IMR-90 (cell line): Measurements from ENCODE around the gene STAC. TPM values are rescaled to one million over a fixed set of nuclear protein-coding genes. Genes with fewer than 3 reads are reported as not detected.

ENCODE experiments used
- ATAC-seq: fragments of 200-7000 bp; cut with Tn5 transposase; 2 replicates; pipeline ENCODE4 v1.9.1; 2020; ENCODE audit warnings: low read depth, mild to moderate bottlenecking, moderate library complexity
- BruUV-seq: library from RNA; stranded (reverse); fragments of 400-500 nt; replicated peaks from 2 replicates; lab custom pipeline; 2021; lab: Mats Ljungman, UMichigan
- CTCF ChIA-PET: fragments of 300-600 bp; formaldehyde crosslinking; extraction: SDS; loops from one replicate; lab custom pipeline; 2021; ENCODE audit warnings: antibody characterized with exemption; lab: Yijun Ruan, JAX
- POLR2A ChIA-PET: fragments of 300-600 bp; sonication (Branson Sonifier 250); formaldehyde crosslinking; loops from one replicate; lab custom pipeline; 2022; ENCODE audit warnings: antibody characterized with exemption; ENCODE audit not compliant: unreplicated experiment; lab: Charles Lee
- DNase-seq: peaks from one replicate; pipeline ENCODE4 v3.0.0; 2013
- H2AFZ ChIP-seq: replicated peaks from 2 replicates; pipeline ENCODE3; 2013; ENCODE audit warnings: low read length, mild to moderate bottlenecking; ENCODE audit not compliant: poor library complexity
- H2AK5ac ChIP-seq: 2 replicates; pipeline ENCODE4 v1.6.1; 2013; ENCODE audit warnings: low read depth, low read length, inconsistent platforms
- H2AK9ac ChIP-seq: replicated peaks from 2 replicates; pipeline ENCODE3; 2013; ENCODE audit warnings: mild to moderate bottlenecking, low read depth, low read length, moderate library complexity; ENCODE audit not compliant: poor library complexity
- H2BK120ac ChIP-seq: 2 replicates; pipeline ENCODE4 v1.6.1; 2013; ENCODE audit warnings: low read depth, low read length, inconsistent platforms
- H2BK15ac ChIP-seq: 3 replicates; pipeline ENCODE4 v1.6.1; 2013; ENCODE audit warnings: low read depth, low read length, inconsistent platforms
- H2BK20ac ChIP-seq: 2 replicates; pipeline ENCODE4 v1.6.1; 2013; ENCODE audit warnings: low read depth, mild to moderate bottlenecking, inconsistent platforms, low read length, moderate library complexity
- H2BK5ac ChIP-seq: 2 replicates; pipeline ENCODE4 v1.6.1; 2013; ENCODE audit warnings: mild to moderate bottlenecking, low read depth, low read length, inconsistent platforms; ENCODE audit not compliant: poor library complexity, severe bottlenecking
- H3K14ac ChIP-seq: replicated peaks from 2 replicates; pipeline ENCODE4 v1.6.1; 2013; ENCODE audit warnings: low read depth, low read length, inconsistent platforms
- H3K18ac ChIP-seq: 2 replicates; pipeline ENCODE4 v1.6.1; 2013; ENCODE audit warnings: low read depth, low read length, control low read depth
- H3K23ac ChIP-seq: 2 replicates; pipeline ENCODE4 v1.6.1; 2013; ENCODE audit warnings: low read depth, low read length, inconsistent platforms
- H3K27ac ChIP-seq: 2 replicates; pipeline ENCODE4 v1.5.1; 2013; ENCODE audit warnings: mild to moderate bottlenecking, control low read depth, low read length; ENCODE audit not compliant: insufficient read depth
- H3K27me3 ChIP-seq: 2 replicates; pipeline ENCODE4 v1.6.1; 2013; ENCODE audit warnings: low read length; ENCODE audit not compliant: control insufficient read depth, insufficient read depth
- H3K36me3 ChIP-seq: 2 replicates; pipeline ENCODE4 v1.6.1; 2013; ENCODE audit warnings: low read length, mixed read lengths; ENCODE audit not compliant: control insufficient read depth, insufficient read depth
- H3K4ac ChIP-seq: 2 replicates; pipeline ENCODE4 v1.6.1; 2013; ENCODE audit warnings: low read depth, low read length, inconsistent platforms
- H3K4me1 ChIP-seq: 2 replicates; pipeline ENCODE4 v1.6.1; 2013; ENCODE audit warnings: low read length, mixed read lengths; ENCODE audit not compliant: control insufficient read depth, insufficient read depth
- H3K4me2 ChIP-seq: 2 replicates; pipeline ENCODE4 v1.6.1; 2013; ENCODE audit warnings: low read depth, mild to moderate bottlenecking, control low read depth, low read length, moderate library complexity
- H3K4me3 ChIP-seq: 2 replicates; pipeline ENCODE4 v1.5.1; 2013; ENCODE audit warnings: low read depth, mild to moderate bottlenecking, control low read depth, low read length, moderate library complexity; ENCODE audit not compliant: insufficient read depth
- H3K56ac ChIP-seq: 2 replicates; pipeline ENCODE4 v1.6.1; 2013; ENCODE audit warnings: low read length, inconsistent platforms; ENCODE audit not compliant: insufficient read depth; ENCODE audit errors: extremely low read depth
- H3K79me1 ChIP-seq, 2 experiments: 2 replicates each; pipeline ENCODE4 v1.6.1; 2013; ENCODE audit warnings: low read length in 2 of 2, inconsistent platforms in 1 of 2, low read depth in 1 of 2
- H3K9ac ChIP-seq: 2 replicates; pipeline ENCODE4 v1.6.1; 2013; ENCODE audit warnings: low read depth, low read length, control low read depth
- H3K9me1 ChIP-seq: 2 replicates; pipeline ENCODE4 v1.6.1; 2013; ENCODE audit warnings: low read length, inconsistent platforms; ENCODE audit not compliant: insufficient read depth
- H3K9me3 ChIP-seq: 2 replicates; pipeline ENCODE4 v1.6.1; 2013; ENCODE audit warnings: low read length; ENCODE audit not compliant: control insufficient read depth, insufficient read depth
- H4K20me1 ChIP-seq: 2 replicates; pipeline ENCODE4 v1.6.1; 2013; ENCODE audit warnings: low read length, inconsistent platforms; ENCODE audit not compliant: insufficient read depth
- H4K5ac ChIP-seq: 2 replicates; pipeline ENCODE4 v1.6.1; 2013; ENCODE audit warnings: mild to moderate bottlenecking, low read depth, low read length, control low read depth
- H4K8ac ChIP-seq, 2 experiments: 2 replicates each; pipeline ENCODE4 v1.6.1; 2013; ENCODE audit warnings: low read depth in 2 of 2, low read length in 2 of 2, control low read depth in 1 of 2, inconsistent platforms in 1 of 2
- H4K91ac ChIP-seq: 2 replicates; pipeline ENCODE4 v1.6.1; 2013; ENCODE audit warnings: low read depth, low read length, inconsistent platforms; ENCODE audit not compliant: insufficient read depth
- BHLHE40 ChIP-seq: fragments of 150-350 bp; IDR thresholded peaks from 2 replicates; pipeline ENCODE4 v1.6.1; 2016; ENCODE audit warnings: mild to moderate bottlenecking, low read depth, low read length
- CEBPB ChIP-seq: IDR thresholded peaks from 2 replicates; pipeline ENCODE4 v1.6.1; 2012; ENCODE audit warnings: low read depth, low read length, improper control_type of control experiment
- ELK1 ChIP-seq: fragments of 150-350 bp; IDR thresholded peaks from 2 replicates; pipeline ENCODE4 v1.6.1; 2016; ENCODE audit warnings: low read depth, mild to moderate bottlenecking, low read length, moderate library complexity, borderline replicate concordance
- RFX5 ChIP-seq: IDR thresholded peaks from 2 replicates; pipeline ENCODE4 v1.8.0; 2012; ENCODE audit warnings: low read depth, mild to moderate bottlenecking, low read length, moderate library complexity
- whole genome bisulfite sequencing, 2 experiments: methylation state at CpG; one replicate each; pipeline versions ENCODE4 v1.1.5 to v1.1.7; 2013; ENCODE audit warnings: missing lambda C conversion rate in 2 of 2; ENCODE audit not compliant: insufficient read length in 1 of 2; ENCODE audit errors: extremely low coverage in 2 of 2; 5-methylcytosine and 5-hydroxymethylcytosine counted together
- dilution Hi-C: fragments of 300-500 bp; cut with HindIII; formaldehyde crosslinking; loops from one replicate; pipeline ENCODE4 v1.14.3; 2018; ENCODE audit warnings: low sequenced_read_pairs; ENCODE audit not compliant: unreplicated experiment
- in situ Hi-C: fragments of 300-500 bp; cut with MboI; formaldehyde crosslinking; loops from 3 replicates; pipeline ENCODE4 v1.14.3; 2019; ENCODE audit warnings: low sequenced_read_pairs, inconsistent platforms, mixed read lengths
- intact Hi-C: fragments of 100-400 bp; cut with micrococcal nuclease; formaldehyde crosslinking; loops from 2 replicates; pipeline ENCODE4 v1.10.0; 2022
- polyA plus RNA-seq, 3 experiments: library from polyadenylated mRNA; depleted of rRNA; stranded (reverse); fragments of >200 nt; gene quantifications; 2 replicates each; pipeline ENCODE4 v1.2.3, GENCODE V29; 2012; ENCODE audit warnings: low replicate concordance in 1 of 3
- total RNA-seq: library from RNA; depleted of rRNA; stranded (reverse); fragments of >200 nt; gene quantifications from 2 replicates; pipeline ENCODE4 v1.2.3, GENCODE V29; 2012

STAC gene
- total and polyA plus RNA-seq, 2 of the 4 experiments (the other 2 are of a cell fraction), result 0.19 to 0.36 TPM

- H3K23ac ChIP-seq, result no peak overlapping the region
- H4K20me1 ChIP-seq, result no peaks in the 10 kb centered on the region
- CTCF ChIA-PET, result no interaction called here
- H2BK120ac ChIP-seq, result no peak overlapping the region
- no peak overlapping the region for H3K18ac ChIP-seq
- dilution Hi-C loops (no loop called here), in situ Hi-C loops (no loop called here), intact Hi-C loops (loop anchor here (5.0 kb wide), 1 partner anchor 287 kb away; no protein-coding TSS in a partner anchor)
- H4K91ac ChIP-seq, result no peak overlapping the region
- H3K79me1 ChIP-seq, result no peaks in the 10 kb centered on the region
- 0 out of 2 replicates have a peak, but pooled peaks cover 2% of the 10 kb centered on the region for H3K9me3 ChIP-seq
- no peaks in the 10 kb centered on the region for H3K36me3 ChIP-seq
- H2BK15ac ChIP-seq, result no peak overlapping the region
- no peak overlapping the region for H2AFZ ChIP-seq
- H4K5ac ChIP-seq, result no peak overlapping the region
- H3K9me1 ChIP-seq, result no peaks in the 10 kb centered on the region
- TF ChIP-seq ELK1, result no peak
- TF ChIP-seq RFX5, result no peak
- no peak for TF ChIP-seq BHLHE40
- TF ChIP-seq CEBPB, result no peak
- no CpG with 5 or more reads among the region's 2 CpGs for whole genome bisulfite sequencing, 2 experiments
- H3K14ac ChIP-seq, result no peak overlapping the region
- no peak overlapping the region for H3K4ac ChIP-seq
- no peak for DNase-seq
- H2AK9ac ChIP-seq, result no peak overlapping the region
- H4K8ac ChIP-seq, result no peak overlapping the region
- H3K56ac ChIP-seq, result no peak overlapping the region
- H3K4me1 ChIP-seq, result no peaks in the 10 kb centered on the region
- no peak for ATAC-seq
- H3K4me3 ChIP-seq, result no peak overlapping the region
- no peak overlapping the region for H2BK20ac ChIP-seq
- no peak overlapping the region for H3K4me2 ChIP-seq
- no TSS peak for BruUV-seq
- H3K9ac ChIP-seq, result no peak overlapping the region
- no peak overlapping the region for H3K27ac ChIP-seq
- no peaks in the 10 kb centered on the region for H3K27me3 ChIP-seq
- POLR2A ChIA-PET, result no interaction called here
- H2AK5ac ChIP-seq, result no peak overlapping the region
- no peak overlapping the region for H2BK5ac ChIP-seq
Observed at GRCh38 chr3:36409862-36410261, 29.6 kb downstream of the STAC start.
